A673 (cell line): ENCODE results near the gene TMEM270. TPM values are rescaled to one million over a fixed set of nuclear protein-coding genes. Genes with fewer than 3 reads are reported as not detected.

Experiments
- BruUV-seq: library from RNA; stranded (reverse); fragments of 400-500 nt; replicated peaks from 2 replicates; lab custom pipeline; 2021; lab: Mats Ljungman, UMichigan
- CTCF ChIA-PET: fragments of 300-600 bp; sonication (Branson Sonifier 250); formaldehyde crosslinking; loops from one replicate; lab custom pipeline; 2022; ENCODE audit warnings: antibody characterized with exemption; lab: Charles Lee
- POLR2A ChIA-PET: fragments of 300-600 bp; sonication (Branson Sonifier 250); formaldehyde crosslinking; loops from one replicate; lab custom pipeline; 2022; ENCODE audit warnings: antibody characterized with exemption; ENCODE audit not compliant: low non-redundant PET; lab: Charles Lee
- DNase-seq: peaks from one replicate; pipeline ENCODE4 v3.0.0-alpha.2; 2015; ENCODE audit warnings: low spot score
- H3K27ac ChIP-seq: fragments of 200-600 bp; sonication (generic); 2 replicates; pipeline ENCODE4 v1.5.1; 2016; ENCODE audit warnings: mixed run types, low read depth, mild to moderate bottlenecking, mixed read lengths, antibody characterized with exemption, low read length; ENCODE audit not compliant: poor library complexity, severe bottlenecking
- H3K27me3 ChIP-seq: fragments of 200-600 bp; sonication (generic); replicated peaks from 2 replicates; pipeline ENCODE4 v1.6.1; 2017; ENCODE audit warnings: mixed run types, low read depth, mild to moderate bottlenecking, mixed read lengths, antibody characterized with exemption, low read length; ENCODE audit not compliant: insufficient read depth, poor library complexity
- H3K36me3 ChIP-seq: fragments of 200-600 bp; sonication (generic); 2 replicates; pipeline ENCODE4 v1.6.1; 2016; ENCODE audit warnings: mixed run types, mild to moderate bottlenecking, mixed read lengths, antibody characterized with exemption, low read length; ENCODE audit not compliant: insufficient read depth, poor library complexity, severe bottlenecking
- H3K4me1 ChIP-seq: fragments of 200-600 bp; sonication (generic); 2 replicates; pipeline ENCODE4 v1.6.1; 2017; ENCODE audit warnings: mixed run types, mild to moderate bottlenecking, mixed read lengths, antibody characterized with exemption, low read length; ENCODE audit not compliant: insufficient read depth, poor library complexity, severe bottlenecking
- H3K4me3 ChIP-seq: fragments of 200-600 bp; sonication (generic); 2 replicates; pipeline ENCODE4 v1.5.1; 2016; ENCODE audit warnings: low read depth, mixed run types, mild to moderate bottlenecking, mixed read lengths, low read length; ENCODE audit not compliant: poor library complexity, severe bottlenecking
- H3K9me3 ChIP-seq: fragments of 200-600 bp; sonication (generic); 2 replicates; pipeline ENCODE4 v1.6.1; 2016; ENCODE audit warnings: mixed run types, low read depth, mild to moderate bottlenecking, mixed read lengths, antibody characterized with exemption, low read length; ENCODE audit not compliant: poor library complexity, severe bottlenecking
- CTCF ChIP-seq: fragments of 300-800, 200-600 bp; sonication (generic); conservative IDR thresholded peaks from 2 replicates; pipeline ENCODE4 v1.5.1; 2017; ENCODE audit warnings: low read depth, mild to moderate bottlenecking, antibody characterized with exemption, low read length, moderate library complexity, mixed read lengths
- EZH2 ChIP-seq: fragments of 200-600 bp; sonication (generic); IDR thresholded peaks from 2 replicates; pipeline ENCODE4 v1.6.1; 2017; ENCODE audit warnings: borderline replicate concordance, low read depth, mild to moderate bottlenecking, mixed read lengths, antibody characterized with exemption, low read length; ENCODE audit not compliant: poor library complexity, severe bottlenecking
- intact Hi-C: fragments of 100-400 bp; cut with micrococcal nuclease; formaldehyde crosslinking; loops from one replicate; pipeline ENCODE4 v1.10.0; 2022; ENCODE audit not compliant: unreplicated experiment
- total RNA-seq: library from RNA; stranded (reverse); gene quantifications from 2 replicates; pipeline ENCODE4 v1.2.3, GENCODE V29; 2021

The TMEM270 gene
- total RNA-seq, 1 experiment from 2014 or later: not detected

GRCh38 chr7:73906874-73907273, 45.9 kb downstream of the TMEM270 start:
- BruUV-seq: no TSS peak
- DNase-seq: no peak
- CTCF ChIA-PET: no interaction called here

GRCh38 chr7:73907554-73908122, 46.7 kb downstream of the TMEM270 start:
- no TSS peak for BruUV-seq
- TF ChIP-seq EZH2: no peak
- no peak for TF ChIP-seq CTCF
- no peaks in the 10 kb centered on the region for H3K4me1 ChIP-seq
- H3K4me3 ChIP-seq: no peak overlapping the region
- ChIA-PET POLR2A (no interaction called here), CTCF (no interaction called here)
- no peaks in the 10 kb centered on the region for H3K9me3 ChIP-seq
- no peak for DNase-seq
- H3K27ac ChIP-seq: no peak overlapping the region
- H3K36me3 ChIP-seq: no peaks in the 10 kb centered on the region
- intact Hi-C loops: no loop called here
- H3K27me3 ChIP-seq: no peaks in the 10 kb centered on the region

More at GRCh38 chr7:73906874-73907273, 45.9 kb downstream of the TMEM270 start:
- no peaks in the 10 kb centered on the region for H3K27me3 ChIP-seq
- no peaks in the 10 kb centered on the region for H3K9me3 ChIP-seq
- TF ChIP-seq CTCF (no peak), EZH2 (no peak)
- H3K4me3 ChIP-seq: no peak overlapping the region
- H3K4me1 ChIP-seq: no peaks in the 10 kb centered on the region
- intact Hi-C loops: no loop called here
- POLR2A ChIA-PET: no interaction called here
- H3K27ac ChIP-seq: no peak overlapping the region
- no peaks in the 10 kb centered on the region for H3K36me3 ChIP-seq

- TF ChIP-seq CTCF (no peak), EZH2 (no peak)
- POLR2A ChIA-PET: no interaction called here
- no peaks in the 10 kb centered on the region for H3K4me1 ChIP-seq
- CTCF ChIA-PET: no interaction called here
- no peak overlapping the region for H3K4me3 ChIP-seq
- no TSS peak for BruUV-seq
- no peak overlapping the region for H3K27ac ChIP-seq
- no peaks in the 10 kb centered on the region for H3K27me3 ChIP-seq
- H3K36me3 ChIP-seq: no peaks in the 10 kb centered on the region
- intact Hi-C loops: no loop called here
- H3K9me3 ChIP-seq: no peaks in the 10 kb centered on the region
- DNase-seq: no peak
Measured at GRCh38 chr7:73908123-73908611, 47.2 kb downstream of the TMEM270 start.
